GM06990 (cell line): Measurements from ENCODE around the gene BIRC7.
"Not testable (repeated sequence)": the region's sequence is repeated elsewhere in the genome, so short reads cannot be mapped to it uniquely, and the experiment has no call there.

Experiments
- DNase-seq: peaks from one replicate; pipeline ENCODE4 v3.0.0-alpha.2; 2011; ENCODE audit not compliant: insufficient read length; ENCODE audit errors: extremely low read depth
- H3K27me3 ChIP-seq: replicated peaks from 2 replicates; pipeline ENCODE4 v1.6.0; 2011; ENCODE audit warnings: low read length; ENCODE audit not compliant: control insufficient read depth, insufficient read depth
- H3K36me3 ChIP-seq: 2 replicates; pipeline ENCODE4 v1.5.1; 2011; ENCODE audit warnings: low read length; ENCODE audit not compliant: control insufficient read depth, insufficient read depth
- H3K4me3 ChIP-seq: replicated peaks from 2 replicates; pipeline ENCODE4 v1.5.1; 2011; ENCODE audit warnings: low read depth, mild to moderate bottlenecking, control low read depth, low read length
- TF ChIP-seq, protein P1 (sequence below): IDR thresholded peaks from 2 replicates; pipeline ENCODE4 v1.5.1; 2011; ENCODE audit warnings: low read length, control low read depth, mild to moderate bottlenecking, inconsistent platforms; ENCODE audit not compliant: insufficient read depth, poor library complexity, severe bottlenecking

BIRC7 gene

DNA sequence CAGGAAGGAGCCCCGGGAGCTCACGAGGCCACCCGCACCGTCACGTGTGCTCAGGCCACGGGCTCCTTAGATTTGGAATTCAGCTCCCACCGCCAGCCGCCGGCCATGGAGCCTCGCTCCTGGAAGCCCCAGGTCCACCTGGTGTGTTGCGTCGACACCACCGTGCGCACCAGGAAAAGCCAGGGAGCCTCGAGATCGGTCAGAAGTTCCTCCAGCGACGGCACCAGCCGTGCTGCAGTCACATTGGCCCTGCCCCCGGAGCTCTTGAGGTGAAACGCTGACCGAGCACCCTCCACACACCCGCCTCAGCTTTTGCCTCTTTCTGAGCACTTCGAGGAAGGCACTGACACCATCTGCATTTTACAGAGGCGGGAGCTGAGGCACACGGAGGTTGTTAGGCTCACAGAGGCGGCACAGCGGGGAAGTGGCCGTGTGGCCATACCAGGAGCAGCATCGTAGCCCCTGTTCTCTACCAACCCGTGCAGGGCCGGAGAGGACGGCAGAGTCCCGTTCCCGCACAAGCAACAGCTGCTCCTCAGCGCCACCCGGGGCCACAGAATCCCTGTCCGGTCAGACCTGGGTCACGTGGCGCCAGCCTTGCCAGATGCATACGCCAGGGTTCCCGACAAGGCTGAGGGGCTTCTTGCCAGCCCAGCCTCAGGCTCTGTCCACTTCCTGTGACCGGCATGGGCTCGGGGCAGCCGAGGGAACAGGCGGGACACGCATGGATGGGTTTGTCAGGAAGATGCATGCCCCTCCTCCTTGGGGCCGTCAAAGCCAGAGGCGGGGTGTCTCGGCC lies 11.0 kb downstream of the BIRC7 start:
- TF ChIP-seq, protein P1, sequence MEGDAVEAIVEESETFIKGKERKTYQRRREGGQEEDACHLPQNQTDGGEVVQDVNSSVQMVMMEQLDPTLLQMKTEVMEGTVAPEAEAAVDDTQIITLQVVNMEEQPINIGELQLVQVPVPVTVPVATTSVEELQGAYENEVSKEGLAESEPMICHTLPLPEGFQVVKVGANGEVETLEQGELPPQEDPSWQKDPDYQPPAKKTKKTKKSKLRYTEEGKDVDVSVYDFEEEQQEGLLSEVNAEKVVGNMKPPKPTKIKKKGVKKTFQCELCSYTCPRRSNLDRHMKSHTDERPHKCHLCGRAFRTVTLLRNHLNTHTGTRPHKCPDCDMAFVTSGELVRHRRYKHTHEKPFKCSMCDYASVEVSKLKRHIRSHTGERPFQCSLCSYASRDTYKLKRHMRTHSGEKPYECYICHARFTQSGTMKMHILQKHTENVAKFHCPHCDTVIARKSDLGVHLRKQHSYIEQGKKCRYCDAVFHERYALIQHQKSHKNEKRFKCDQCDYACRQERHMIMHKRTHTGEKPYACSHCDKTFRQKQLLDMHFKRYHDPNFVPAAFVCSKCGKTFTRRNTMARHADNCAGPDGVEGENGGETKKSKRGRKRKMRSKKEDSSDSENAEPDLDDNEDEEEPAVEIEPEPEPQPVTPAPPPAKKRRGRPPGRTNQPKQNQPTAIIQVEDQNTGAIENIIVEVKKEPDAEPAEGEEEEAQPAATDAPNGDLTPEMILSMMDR, result no peak
- Histone ChIP-seq H3K27me3 (no peaks in the 10 kb centered on the region; the same call in 1 of the 2 replicates), H3K36me3 (no peaks in the 10 kb centered on the region), H3K4me3 (no peak overlapping the region)
- no peak for DNase-seq

GRCh38 chr20:63247671-63248228 lies 12.0 kb downstream of the BIRC7 start:
- TF ChIP-seq, protein P1, result no peak
- H3K4me3 ChIP-seq, result no peak overlapping the region
- DNase-seq, result no peak
- no peaks in the 10 kb centered on the region for H3K36me3 ChIP-seq
- peaks cover 2% of the 10 kb centered on the region for H3K27me3 ChIP-seq

DNA sequence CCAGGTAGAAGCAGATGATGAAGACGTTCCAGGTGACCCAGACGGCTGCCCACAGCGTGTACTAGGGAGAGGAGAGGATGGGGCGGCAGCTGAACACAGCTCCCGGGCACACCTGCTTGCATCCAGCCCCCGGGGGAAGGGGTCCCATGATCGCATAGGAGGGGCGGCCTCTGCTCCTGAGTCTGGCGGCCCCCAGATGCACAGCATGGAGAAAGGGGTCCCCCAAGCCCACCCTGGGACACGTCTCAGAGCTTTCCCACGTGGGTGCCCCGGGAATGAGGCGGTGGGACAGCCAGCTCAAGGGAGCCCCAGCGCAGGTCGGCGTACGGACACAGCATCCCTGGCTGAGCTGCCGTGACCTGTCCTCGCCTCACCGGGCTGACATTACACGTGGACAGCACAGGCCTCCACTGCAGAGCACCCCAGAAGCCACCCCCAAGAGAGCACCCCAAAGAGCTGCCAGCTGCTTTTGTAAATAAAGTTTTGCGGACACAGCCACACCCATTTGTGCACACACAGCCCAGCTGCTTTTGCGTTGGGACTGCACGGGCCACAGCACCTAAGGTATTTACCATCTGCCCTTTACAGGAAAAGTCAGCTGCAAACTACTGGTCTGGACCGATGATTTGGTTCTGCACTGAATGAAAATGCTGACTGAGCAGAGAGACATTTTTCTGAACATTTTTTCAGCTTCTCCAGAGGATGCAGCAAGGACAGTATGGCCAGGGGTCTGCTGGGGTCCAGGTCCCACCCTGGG lies 13.3 kb downstream of the BIRC7 start:
- TF ChIP-seq, protein P1, result no peak
- Histone ChIP-seq H3K4me3 (no peak overlapping the region), H3K27me3 (peaks cover 3% of the 10 kb centered on the region), H3K36me3 (no peaks in the 10 kb centered on the region)
- DNase-seq, result no peak

GRCh38 chr20:63249891-63250290 lies 14.2 kb downstream of the BIRC7 start:
- no peak overlapping the region for H3K4me3 ChIP-seq
- peaks cover 3% of the 10 kb centered on the region for H3K27me3 ChIP-seq
- H3K36me3 ChIP-seq, result no peaks in the 10 kb centered on the region
- TF ChIP-seq, protein P1, result no peak
- no peak for DNase-seq

DNA sequence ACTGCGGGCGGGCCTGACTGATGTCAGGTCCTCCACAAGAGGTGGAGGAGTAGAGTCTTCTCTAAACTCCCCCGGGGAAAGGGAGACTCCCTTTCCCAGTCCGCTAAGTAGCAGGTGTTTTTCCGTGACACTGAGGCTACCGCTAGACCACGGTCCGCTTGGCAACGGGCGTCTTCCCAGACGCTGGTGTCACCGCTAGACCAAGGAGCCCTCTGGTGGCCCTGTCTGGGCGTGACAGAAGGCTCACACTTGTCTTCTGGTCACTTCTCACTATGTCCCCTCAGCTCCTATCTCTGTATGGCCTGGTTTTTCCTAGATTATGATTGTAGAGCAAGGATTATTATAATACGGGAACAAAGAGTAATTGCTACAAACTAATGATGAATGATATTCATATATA lies 15.6 kb downstream of the BIRC7 start:
- not testable (repeated sequence) for H3K36me3 ChIP-seq, DNase-seq, H3K4me3 ChIP-seq, H3K27me3 ChIP-seq
- TF ChIP-seq, protein P1, result peak; percentile 31
